HG03378 (cell line): ENCODE measurements around the gene SNX33.

Experiments used
- ATAC-seq: cut with Tn5 transposase; IDR thresholded peaks from one replicate; pipeline ENCODE4 v1.9.1; 2021; ENCODE audit warnings: mild to moderate bottlenecking, moderate library complexity; ENCODE audit not compliant: unreplicated experiment

The SNX33 gene

GRCh38 chr15:75640483-75641178 lies 7.1 kb upstream of the SNX33 start:
- peak; percentile 22 for ATAC-seq

DNA sequence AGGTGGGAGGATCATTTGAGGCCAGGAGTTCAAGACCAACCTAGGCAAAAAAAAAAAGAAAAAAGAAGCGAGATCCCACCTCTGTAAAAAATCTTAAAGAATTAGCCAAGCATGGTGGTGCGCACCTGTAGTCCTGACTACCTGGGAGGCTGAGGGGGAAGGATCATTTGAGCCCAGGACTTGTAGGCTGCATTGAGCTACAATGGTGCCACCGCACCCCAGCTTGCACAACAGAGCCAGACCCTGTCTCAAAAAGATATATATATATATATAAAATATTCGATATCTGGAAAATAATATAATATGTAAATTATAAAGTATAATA lies 6.6 kb upstream of the SNX33 start:
- no peak for ATAC-seq

DNA sequence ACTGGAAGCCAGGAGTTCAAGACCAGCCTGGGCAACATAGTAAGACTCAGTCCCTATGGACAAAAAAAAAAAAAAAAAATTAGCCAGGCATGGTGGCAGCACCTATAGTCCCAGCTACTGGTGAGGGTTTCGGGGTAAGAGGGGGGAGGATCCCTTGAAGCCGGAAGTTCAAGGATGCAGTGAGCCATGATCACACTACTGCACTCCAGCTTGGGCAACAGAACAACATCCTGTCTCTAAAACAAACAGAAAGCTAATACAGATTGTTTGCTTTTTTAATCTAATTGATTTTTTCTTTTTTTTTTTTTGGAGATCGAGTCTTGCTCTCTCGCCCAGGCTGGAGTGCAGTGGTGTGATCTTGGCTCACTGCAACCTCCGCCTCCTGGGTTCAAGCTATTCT lies 6.1 kb upstream of the SNX33 start:
- ATAC-seq, result no peak

GRCh38 chr15:75644376-75644775 lies 3.3 kb upstream of the SNX33 start:
- no peak for ATAC-seq

DNA sequence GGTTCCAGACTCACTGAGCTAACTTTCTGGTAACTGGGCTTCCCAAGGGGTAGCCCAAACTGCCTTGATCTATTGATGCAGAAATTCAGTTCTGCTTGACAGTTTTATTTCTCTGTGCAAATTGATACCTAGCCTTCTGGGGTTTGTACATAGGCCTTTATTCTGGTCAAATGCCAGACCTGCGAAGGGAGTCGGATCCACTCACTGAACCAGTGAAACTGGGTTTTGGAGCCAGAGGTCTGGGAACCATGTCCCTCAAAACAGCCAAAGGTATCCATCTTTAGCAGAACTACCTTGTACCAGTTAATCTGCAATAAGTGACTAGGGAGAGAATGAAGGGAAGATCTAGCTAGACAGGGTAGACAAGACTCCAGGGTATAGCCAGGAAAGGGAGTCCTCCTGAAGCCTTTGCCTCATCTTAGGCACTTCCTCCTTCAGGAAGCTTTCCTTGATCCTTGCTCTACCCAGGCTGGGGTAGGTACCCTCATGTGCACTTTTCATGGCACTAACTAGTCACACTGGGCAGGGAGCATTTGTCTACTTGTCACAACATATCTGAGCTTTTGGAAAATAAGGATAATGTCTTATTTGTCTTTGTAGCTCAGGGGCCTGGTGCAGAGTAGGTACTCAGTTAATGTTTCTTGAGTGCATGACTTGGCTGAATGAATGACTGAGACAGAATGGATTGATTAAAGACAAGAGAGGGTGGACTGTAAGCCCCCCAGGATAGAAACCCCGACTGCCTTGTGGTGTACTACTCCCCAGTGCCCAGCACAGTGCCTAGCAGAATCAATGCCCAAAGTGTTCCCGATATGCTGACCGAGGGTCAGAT lies 1.4 kb upstream of the SNX33 start:
- no peak for ATAC-seq

GRCh38 chr15:75646944-75647364 lies 758 bp upstream of the SNX33 start:
- no peak for ATAC-seq

DNA sequence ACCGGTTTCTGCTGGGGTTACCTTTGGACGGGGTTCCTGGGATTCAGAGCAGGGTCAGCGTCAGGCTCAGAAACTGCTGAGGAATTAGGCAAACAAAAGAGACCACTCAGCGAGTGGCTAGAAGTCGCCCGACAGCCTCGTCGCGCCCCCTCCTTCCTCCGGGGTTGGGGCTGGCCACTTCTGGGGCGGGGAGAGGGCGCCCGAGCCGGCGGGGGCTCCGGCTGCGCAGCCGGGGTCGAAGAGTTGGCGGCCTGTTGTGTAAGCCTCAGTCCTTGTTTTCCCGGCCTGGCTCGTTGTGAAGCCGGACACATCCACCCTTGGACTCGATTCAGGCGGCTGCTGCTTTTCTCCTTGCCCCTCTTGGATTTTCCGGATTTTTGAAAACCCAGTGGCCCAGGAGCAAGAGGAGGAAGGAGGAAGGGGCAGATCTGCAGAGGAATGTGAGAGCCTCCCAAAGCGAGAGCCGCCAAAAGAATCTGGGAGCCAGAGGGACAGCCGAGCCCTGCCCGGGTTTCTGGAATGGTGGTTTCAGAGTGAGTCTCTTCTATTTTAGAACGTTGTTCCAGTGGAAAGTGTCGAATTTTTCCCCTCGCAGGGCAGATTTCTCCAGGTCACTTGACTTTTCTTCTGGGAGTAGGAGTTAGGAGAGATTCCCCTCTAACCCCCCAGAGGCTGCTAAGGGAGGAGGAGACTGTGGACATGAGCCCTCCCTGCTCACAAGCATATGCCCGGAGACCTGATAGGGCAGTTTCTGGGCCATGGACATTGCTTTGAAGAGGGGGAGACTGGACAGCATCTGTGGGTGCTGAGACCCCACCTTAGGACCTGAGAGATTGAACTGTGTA lies 666 bp downstream of the SNX33 start:
- ATAC-seq, result no peak

DNA sequence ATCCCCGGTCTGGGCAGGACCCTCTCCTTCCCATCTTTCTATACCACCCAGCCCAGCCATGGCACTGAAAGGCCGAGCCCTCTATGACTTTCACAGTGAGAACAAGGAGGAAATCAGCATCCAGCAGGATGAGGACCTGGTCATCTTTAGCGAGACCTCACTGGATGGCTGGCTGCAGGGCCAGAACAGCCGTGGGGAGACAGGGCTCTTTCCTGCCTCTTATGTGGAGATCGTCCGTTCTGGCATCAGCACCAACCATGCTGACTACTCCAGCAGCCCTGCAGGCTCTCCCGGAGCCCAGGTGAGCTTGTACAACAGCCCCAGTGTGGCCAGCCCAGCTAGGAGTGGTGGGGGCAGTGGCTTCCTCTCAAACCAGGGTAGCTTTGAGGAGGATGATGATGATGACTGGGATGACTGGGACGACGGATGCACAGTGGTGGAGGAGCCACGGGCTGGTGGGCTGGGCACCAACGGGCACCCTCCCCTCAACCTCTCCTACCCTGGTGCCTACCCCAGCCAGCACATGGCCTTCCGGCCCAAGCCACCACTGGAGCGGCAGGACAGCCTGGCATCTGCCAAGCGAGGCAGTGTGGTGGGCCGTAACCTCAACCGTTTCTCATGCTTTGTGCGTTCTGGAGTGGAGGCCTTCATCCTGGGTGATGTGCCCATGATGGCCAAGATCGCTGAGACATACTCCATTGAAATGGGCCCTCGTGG lies 1.5 kb downstream of the SNX33 start:
- no peak for ATAC-seq

- no peak for ATAC-seq
Measured at GRCh38 chr15:75649848-75650247, 2.1 kb downstream of the SNX33 start.

DNA sequence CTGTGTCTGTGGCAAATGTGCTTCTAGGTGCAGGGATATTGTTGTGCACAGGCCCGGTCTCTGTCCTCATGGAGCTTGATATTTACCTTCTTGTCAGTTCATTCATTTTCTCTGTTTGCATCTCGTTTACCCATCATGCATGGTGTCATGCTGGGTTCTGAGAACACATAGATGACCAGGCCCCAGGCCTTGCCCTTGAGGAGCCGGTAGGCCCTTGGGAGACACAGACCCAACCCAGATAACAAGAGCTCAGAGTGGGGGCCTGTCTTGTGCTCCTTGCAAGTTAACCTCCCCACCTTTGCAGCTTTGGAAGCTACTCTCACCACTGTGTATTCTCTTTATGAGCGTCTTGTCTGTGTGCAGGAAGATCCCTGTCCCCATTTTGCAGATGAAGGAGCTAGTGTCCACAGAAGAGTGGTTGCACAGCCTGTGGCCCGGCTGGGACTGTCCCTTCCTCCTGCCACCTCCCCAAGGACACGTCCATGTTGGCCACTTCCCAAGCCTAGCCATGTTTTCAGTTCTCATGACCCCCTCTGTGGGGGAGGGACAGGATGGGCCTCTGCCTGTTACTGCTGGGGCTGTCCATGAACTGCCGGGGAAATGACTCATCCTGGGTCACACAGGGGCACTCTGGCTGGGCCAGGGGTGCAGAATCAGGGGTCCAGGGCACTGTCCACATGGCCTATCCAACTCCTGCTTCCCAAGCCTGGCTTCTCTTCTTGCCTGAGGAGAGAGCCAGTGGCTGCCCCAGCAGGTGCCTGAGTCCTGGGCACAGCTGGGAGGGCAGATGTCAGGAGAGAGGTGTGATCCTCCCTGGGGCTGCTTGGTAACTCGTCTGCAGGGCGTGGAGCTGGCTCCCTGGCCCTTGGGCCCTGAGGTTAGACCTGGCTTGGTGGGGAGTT lies 3.4 kb downstream of the SNX33 start:
- ATAC-seq, result no peak

GRCh38 chr15:75651810-75652543 lies 4.3 kb downstream of the SNX33 start:
- no peak for ATAC-seq

DNA sequence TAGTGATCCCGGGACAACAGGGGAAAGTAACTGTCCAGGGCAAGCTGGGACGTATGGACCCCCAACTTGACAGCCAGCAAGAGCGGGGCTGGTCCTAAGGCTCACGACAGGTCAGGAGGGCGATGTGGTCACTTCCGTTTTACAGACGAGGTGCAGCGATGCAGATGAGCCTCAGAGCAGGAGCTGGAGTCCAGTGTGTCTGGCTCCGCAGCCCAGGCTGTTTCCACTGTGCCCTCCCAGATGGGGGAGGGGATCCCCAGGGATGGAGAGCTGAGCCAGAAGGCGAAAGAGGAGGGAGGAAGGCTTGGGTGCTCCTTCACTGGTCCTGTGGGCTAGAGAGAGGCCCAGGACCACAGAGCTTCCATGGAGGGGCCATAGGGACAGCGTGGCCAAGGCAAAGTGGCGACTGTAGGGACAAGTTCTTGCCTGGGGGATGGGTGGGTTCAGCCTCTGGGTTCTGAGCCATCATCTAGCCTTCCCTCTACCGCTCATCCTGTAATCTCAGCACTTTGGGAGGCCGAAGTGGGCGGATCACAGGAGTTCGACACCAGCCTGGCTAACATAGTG lies 5.7 kb downstream of the SNX33 start:
- no peak for ATAC-seq

GRCh38 chr15:75654201-75654907 lies 6.6 kb downstream of the SNX33 start:
- no peak for ATAC-seq

- no peak for ATAC-seq
Measured at GRCh38 chr15:75655931-75656330, 8.2 kb downstream of the SNX33 start.

DNA sequence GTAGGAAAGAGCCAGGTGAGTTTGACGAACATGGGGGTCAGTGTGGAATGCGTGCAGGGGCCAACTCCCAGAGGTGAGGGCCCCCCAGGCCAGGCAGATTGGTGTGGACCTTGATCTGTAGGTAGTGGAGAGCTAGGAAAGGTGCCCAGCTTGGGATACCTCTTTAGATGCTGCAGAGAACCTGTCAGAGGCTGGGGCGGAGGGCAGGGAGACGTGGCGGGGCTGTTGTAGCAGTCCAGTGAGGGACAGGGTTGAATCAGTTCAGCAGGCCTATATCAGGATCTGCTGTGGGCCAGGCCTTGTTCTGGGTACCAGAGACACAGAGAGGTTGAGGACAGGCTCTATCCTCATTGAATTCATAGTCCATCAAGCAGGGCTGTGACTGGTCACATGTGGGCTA lies 8.6 kb downstream of the SNX33 start:
- ATAC-seq, result no peak

GRCh38 chr15:75656813-75657212 lies 9.1 kb downstream of the SNX33 start:
- no peak for ATAC-seq

GRCh38 chr15:75659141-75659771 lies 11.5 kb downstream of the SNX33 start:
- ATAC-seq, result no peak
